RPMI8226 (cell line): ENCODE data around the gene POP4.

ENCODE experiments used
- DNase-seq: peaks from one replicate; pipeline ENCODE4 v3.0.0-alpha.2; 2015

Gene POP4

GRCh38 chr19:29665826-29666577, 59.9 kb downstream of the POP4 start:
- peak; percentile 39 for DNase-seq
